ENCODE results near the gene CCDC116.
A peak's percentile ranks its signal among the peaks of the same experiment; 100 is the strongest.
"Not testable (repeated sequence)": the region's sequence is repeated elsewhere in the genome, so short reads cannot be mapped to it uniquely, and the experiment has no call there.

The CCDC116 gene

DNA sequence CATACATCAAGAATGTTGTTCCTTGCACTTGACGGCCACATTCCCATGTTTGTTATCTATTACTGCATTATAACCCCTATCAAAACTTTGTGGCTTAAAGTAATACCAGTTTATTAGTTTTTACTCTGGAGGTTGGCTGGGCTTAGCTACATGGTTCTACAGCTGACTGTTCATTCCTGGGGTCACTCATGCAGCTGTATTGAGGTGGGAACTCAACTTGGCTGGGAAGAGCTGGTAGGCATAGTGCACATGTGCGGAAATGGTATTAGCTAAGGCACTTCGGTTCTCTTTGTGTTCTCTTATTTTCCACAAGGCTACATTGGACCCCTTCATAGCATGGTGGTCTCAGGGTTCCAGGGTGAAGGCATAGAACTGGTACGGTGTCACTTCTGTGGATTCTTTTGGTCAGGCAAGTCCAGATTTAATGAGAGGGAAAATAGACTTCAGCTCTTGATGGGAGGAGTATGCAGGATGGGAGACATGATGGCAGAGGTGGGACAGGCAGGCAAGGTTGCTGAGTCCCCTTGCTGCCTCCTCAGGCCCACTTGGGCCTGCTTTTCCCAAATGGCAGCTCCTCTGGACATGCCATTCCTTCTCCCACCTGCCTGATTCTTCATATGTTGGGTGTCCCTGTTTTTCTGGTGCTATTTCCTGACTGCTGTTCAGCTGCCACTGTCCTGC is 18.9 kb upstream of the CCDC116 start:
- no peak overlapping the region for H3K27ac ChIP-seq
- TF ChIP-seq, protein P1, sequence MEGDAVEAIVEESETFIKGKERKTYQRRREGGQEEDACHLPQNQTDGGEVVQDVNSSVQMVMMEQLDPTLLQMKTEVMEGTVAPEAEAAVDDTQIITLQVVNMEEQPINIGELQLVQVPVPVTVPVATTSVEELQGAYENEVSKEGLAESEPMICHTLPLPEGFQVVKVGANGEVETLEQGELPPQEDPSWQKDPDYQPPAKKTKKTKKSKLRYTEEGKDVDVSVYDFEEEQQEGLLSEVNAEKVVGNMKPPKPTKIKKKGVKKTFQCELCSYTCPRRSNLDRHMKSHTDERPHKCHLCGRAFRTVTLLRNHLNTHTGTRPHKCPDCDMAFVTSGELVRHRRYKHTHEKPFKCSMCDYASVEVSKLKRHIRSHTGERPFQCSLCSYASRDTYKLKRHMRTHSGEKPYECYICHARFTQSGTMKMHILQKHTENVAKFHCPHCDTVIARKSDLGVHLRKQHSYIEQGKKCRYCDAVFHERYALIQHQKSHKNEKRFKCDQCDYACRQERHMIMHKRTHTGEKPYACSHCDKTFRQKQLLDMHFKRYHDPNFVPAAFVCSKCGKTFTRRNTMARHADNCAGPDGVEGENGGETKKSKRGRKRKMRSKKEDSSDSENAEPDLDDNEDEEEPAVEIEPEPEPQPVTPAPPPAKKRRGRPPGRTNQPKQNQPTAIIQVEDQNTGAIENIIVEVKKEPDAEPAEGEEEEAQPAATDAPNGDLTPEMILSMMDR (IDR thresholded peaks at IDR 0.05) = no peak
- H3K4me3 ChIP-seq = no peak overlapping the region
- DNase-seq (ENCODE audit: low spot score) = no peak

DNA sequence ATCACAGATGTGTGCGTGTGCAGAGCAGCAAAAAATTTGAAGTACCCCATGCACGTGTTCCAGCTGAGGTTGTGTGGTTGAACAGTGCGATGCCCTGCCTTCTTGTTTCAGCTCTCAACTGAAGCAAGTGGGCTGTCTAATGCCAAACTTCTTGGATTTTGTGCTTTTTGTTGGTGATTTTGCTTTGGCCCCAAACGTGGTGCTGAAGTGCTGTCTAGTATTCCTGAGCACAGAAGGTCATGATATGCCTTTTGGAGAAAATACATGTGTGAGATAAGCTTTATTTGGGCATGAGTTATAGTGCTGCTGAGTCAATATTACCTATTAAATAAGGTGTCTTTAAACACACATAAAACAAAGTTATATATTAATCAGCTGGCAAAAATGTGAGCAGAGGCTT is 16.8 kb upstream of the CCDC116 start:
- Histone ChIP-seq H3K27ac (no peak overlapping the region), H3K4me3 (no peak overlapping the region)
- no peak for DNase-seq (ENCODE audit: low spot score)
- TF ChIP-seq, protein P1 (IDR thresholded peaks at IDR 0.05) = no peak

DNA sequence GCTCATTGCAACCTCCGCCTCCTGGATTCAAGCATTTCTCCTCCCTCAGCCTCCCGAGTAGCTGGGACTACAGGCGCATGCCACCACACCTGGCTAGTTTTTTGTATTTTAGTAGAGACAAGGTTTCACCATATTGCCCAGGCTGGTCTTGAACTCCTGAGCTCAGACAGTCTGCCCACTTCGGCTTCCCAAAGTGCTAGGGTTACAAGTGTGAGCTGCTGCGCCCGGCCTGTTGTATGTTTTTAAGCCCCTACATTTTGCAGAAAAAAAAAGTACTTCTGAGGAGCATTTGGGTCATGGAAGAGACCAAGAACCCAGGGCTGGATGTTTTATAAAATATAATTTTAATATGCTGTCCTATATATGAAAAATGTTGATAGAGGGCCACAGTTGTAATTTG is 15.2 kb upstream of the CCDC116 start:
- H3K4me3 ChIP-seq; H3K27ac ChIP-seq; DNase-seq (ENCODE audit: low spot score): not testable (repeated sequence)

DNA sequence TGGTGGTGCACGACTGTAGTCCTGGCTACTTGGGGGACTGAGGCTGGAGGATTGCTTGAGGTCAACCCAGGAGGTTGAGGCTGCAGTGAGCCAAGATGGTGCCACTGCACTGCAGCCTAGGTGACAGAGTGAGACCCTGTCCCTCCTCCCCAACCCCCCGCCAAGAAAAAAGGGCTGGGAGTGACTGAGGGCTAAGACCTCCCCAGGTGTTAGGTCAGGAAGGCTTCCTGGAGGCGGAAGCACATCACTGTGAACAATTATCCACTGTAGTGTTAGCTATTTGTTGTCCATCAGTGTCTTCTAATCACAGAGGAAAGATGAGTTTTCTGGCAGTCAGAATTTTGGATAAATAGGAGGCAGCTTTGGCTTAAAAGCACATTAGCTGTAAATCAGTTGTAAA is 11.5 kb upstream of the CCDC116 start:
- no peak for DNase-seq (ENCODE audit: low spot score)
- Histone ChIP-seq H3K4me3 (no peak overlapping the region), H3K27ac (no peak overlapping the region)

DNA sequence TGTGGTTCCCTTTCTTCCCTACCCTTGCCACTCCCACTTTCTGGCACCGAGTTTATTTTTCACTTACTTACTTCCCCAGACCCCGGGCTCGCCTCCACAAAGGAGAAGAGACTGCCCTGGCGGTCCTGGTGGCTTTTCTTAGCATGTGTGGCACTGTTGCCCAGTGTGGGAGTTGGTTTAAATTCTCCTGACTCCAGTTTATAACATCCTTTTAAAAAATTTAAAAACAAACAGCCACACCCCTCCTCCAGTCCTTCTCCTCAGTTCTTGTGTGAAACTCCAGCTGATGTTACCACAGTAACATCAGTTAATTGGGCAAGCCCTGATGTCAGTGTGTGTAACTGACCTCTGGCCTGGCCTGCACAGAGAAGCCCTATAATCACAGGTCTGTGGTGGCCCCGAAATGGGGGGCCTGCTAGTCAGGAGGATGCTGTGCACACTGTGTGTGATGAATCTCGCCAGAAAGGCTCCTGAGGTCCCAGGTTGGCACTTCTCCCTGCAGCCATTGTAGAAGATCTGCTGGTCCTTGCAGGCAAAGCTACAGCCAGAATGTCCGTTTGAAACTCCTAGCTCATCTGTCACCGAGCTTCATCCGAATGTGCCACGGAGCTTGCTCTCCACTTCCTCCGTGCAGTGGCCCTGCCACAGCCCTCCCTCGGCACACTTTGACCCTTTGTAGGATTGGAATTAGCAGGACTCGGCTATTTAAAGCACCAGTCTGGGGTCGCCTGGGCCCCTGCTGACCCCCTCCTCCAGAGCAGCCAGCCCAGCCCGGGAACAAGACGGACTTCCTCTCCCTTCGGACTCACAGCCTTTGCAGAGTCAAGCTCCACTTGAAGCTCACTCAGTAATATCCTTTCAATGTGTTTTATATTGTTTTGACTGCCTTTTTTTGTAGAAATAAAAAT is 10.3 kb upstream of the CCDC116 start:
- DNase-seq (ENCODE audit: low spot score) = no peak
- H3K4me3 ChIP-seq = no peak overlapping the region

More for the DNA sequence above, 11.5 kb upstream of the CCDC116 start:
- TF ChIP-seq, protein P1 (IDR thresholded peaks at IDR 0.05) = no peak

DNA sequence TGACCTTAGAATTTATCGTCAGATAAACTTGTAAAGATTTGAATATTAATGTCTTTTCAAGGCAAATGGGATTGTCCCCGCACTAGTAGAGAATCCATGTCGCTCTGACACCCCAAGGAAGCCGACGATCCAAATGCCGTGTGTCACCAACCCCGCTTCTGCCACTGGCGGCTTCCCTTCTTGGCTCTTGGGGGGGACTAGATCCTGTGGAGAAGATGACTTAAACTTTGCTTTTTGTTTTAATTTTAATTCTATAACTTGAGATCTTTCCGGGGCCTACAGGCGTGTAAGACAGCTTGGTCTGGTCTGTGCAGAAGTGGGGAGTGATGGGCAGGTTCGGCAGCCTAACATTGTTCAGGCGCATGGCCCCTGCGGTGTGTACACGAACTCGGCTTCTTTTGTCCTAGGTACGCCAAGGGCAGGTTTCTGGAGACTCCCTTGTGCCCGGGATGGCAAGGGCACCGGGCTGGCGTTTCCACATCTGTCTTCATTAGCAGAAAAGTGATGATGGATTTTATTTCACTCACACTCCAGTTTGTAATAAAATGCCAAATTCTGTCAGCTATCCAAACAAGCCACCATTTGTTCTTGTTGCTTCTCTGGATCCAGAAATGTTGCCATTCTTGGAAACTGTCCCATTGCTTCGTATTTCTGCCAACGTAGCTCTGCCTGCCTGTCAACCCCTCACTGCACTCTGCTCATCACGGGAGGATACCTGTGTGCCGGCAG is 9.5 kb upstream of the CCDC116 start:
- TF ChIP-seq, protein P1 (IDR thresholded peaks at IDR 0.05) = no peak
- no peak overlapping the region for H3K4me3 ChIP-seq
- peak overlapping the region; percentile 29 to 36 for H3K27ac ChIP-seq
- no peak for DNase-seq (ENCODE audit: low spot score)

More for the DNA sequence above, 10.3 kb upstream of the CCDC116 start:
- H3K27ac ChIP-seq = no peak overlapping the region
- TF ChIP-seq, protein P1 (IDR thresholded peaks at IDR 0.05) = no peak

DNA sequence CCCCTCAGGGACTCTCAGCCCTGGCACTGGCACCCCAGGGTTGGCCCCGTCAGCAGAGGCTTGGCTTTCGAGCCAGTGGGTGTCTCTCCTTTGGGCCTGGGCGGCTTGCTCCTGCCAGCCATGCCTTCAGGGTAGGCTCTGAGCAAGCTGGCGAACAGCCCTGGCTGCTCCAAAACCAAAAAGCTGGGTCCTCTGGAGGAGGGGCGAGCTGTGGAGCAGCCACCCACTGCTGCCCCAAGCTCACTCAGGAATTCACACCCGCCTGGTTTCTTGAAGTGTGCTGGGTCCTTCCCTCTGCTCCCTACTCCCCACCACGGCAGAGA is 9.0 kb upstream of the CCDC116 start:
- TF ChIP-seq, protein P1 (IDR thresholded peaks at IDR 0.05) = no peak
- Histone ChIP-seq H3K27ac (peak overlapping the region; percentile 29 to 36), H3K4me3 (no peak overlapping the region)
- DNase-seq (ENCODE audit: low spot score) = no peak

Measured in coronary artery (tissue), 2 donors.